IPS-NIHi11 (cell line): ENCODE measurements around the gene KCND3.

Experiments
- DNase-seq: peaks from one replicate; pipeline ENCODE4 v3.0.0; 2012; ENCODE audit warnings: mixed read lengths, low spot score

The KCND3 gene

GRCh38 chr1:111846842-111847241 is 142.6 kb downstream of the KCND3 start:
- no peak for DNase-seq

- DNase-seq, result no peak
Observed at GRCh38 chr1:111843177-111843576, 146.3 kb downstream of the KCND3 start.

GRCh38 chr1:111842411-111842810 is 147.1 kb downstream of the KCND3 start:
- no peak for DNase-seq

DNA sequence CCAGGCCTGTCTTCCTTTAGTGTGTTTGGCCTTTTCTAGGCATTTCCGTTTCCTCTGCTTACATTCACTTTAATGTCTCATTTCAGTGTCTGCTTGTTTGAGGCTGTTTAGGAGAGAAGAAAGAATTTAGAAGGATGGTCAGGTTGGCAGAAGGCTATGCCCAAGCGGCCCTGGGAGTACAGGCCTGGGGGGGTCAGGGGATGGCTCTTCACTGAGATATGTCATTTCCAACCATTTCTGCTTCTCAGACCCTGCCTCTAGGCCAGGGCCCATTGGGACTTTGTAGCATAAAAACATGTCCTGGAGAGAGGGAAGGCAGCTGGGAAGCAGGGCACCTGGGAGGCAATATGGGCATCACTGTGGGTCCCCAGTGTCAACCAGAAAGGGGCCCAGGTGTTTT is 147.7 kb downstream of the KCND3 start:
- no peak for DNase-seq

GRCh38 chr1:111841189-111841588 is 148.3 kb downstream of the KCND3 start:
- DNase-seq, result no peak

DNA sequence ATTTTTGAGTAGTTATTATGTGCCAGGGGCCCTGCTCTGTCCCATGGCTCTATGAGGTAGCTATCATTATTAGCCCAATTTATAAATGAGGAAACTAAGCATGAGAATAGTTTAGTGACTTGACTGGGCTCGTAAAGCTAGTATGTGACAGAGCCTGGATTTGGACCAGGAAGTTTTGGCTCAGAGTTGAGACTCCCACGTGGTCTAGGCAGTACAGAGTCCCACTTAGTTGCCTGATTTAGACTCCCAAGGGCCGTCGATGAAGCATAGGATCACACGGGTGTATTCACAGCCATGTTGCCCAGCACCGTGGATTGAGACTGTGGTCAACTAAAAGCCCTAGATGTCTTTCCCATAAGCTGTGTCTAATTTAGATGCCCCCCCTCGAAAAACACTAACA is 152.1 kb downstream of the KCND3 start:
- no peak for DNase-seq

DNA sequence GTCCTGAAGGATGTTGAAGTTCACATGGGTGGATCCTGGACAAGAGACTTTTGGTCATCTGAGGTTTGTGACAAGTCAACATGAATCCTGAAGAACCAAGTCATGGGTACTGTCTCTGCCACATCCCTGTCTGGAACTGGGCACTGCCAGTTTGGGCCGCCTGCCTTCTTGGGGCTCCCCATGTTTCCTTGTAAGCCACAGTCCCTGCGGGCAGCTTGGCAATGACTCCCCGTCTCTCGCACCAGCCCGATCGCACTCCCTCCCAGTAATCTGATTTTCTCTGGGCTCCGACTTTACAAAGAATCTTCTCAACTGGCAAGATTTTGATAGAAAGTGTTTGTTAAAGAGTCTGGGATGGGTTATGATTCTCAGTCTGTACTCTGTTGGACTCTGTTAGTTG is 153.4 kb downstream of the KCND3 start:
- DNase-seq, result no peak

GRCh38 chr1:111835514-111835913 is 154.0 kb downstream of the KCND3 start:
- no peak for DNase-seq

DNA sequence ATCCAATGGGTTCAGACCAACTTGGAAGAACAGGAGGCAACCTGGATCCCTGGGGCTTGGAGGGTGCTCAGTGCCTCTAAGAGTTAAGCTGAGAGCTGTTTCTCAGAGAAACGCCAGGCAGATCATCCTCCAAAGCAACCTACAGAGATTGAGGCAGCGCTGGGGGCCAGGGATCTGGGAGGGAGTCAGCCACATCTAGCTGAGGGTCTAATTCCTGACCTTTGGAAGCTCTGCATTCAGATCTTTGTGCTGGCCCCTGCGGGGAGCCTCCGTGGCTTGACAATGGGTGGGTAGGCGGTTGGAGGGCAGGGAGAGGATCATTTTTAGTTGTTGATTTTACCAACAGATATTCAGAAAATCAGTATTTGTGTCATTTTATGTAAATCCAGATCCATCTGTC is 154.5 kb downstream of the KCND3 start:
- no peak for DNase-seq

DNA sequence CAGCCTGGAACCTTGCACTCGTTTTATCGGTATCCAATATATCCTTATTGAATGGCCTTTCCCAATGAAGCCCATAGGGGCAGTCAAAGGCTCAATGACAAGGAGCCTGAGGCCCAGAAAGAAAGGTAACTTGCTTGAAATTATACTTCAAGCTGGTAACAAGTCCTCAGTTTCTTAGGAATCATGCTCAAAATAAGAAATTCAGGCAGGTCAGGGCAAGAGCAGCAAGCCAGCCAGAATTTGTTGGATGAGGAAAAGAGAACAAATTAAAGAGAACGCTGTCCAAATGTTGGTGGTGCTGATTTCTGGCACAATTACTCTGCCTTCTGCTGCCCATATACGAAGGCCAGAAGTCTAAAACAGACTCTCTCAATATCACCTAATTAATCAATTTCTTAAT is 156.1 kb downstream of the KCND3 start:
- DNase-seq, result peak; percentile 68

- no peak for DNase-seq
Observed at GRCh38 chr1:111832521-111833155, 156.8 kb downstream of the KCND3 start.

DNA sequence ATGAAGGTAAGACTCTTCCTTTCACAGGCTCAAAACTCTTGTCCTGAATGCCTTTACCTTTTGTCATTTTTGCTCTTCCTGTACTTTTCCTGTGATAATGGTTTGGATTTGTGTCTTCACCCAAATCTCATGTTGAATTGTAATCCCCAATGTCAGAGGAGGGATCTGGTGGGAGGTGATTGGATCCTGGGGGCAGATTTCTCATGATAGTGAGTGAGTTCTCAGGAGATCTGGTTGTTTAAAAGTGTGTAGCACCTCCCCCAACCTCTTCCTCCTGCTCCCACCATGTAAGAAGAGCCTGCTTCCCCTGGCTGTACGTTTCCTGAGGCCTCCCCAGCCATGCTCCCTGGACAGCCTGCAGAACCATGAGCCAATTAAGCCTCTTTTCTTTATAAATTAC is 158.3 kb downstream of the KCND3 start:
- DNase-seq, result no peak

DNA sequence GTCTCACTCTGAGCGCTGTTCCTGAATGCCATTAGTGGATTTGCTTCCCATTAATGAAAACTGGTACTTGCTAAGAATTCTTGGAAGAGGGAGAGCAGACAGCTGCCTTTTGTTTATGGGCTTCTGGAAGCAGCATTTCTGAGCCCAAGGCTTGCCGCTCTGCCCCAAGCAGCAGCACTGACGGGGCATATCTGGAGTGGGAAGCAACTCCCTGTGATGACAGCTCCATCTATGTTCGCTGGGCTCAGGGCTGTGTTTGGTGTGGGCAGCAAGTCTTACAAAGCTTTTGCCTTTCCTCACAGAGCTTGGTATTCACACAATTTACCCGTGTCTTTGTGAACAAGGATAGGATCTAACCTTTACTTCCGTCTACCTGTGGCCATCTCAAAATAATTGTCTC is 161.5 kb downstream of the KCND3 start:
- DNase-seq, result no peak

GRCh38 chr1:111826278-111826677 is 163.2 kb downstream of the KCND3 start:
- no peak for DNase-seq

DNA sequence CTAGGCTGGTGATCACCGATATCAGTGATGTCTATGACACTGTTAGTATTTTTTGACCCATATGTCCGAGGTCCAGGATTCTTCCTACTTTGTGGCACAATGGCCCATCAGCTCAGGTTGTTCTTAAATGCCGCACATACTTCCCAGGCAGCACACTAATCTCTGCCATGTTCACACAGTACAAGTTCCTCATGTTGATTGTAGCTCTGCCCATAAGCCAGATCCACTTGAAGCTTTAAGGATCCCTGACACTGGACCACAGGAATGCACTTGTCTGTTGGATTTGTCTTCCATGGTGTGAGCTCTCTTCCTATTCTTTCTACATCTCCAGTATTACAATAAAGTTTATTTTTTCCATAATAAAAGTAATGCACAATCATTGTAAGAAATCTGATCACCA is 164.3 kb downstream of the KCND3 start:
- DNase-seq, result no peak

DNA sequence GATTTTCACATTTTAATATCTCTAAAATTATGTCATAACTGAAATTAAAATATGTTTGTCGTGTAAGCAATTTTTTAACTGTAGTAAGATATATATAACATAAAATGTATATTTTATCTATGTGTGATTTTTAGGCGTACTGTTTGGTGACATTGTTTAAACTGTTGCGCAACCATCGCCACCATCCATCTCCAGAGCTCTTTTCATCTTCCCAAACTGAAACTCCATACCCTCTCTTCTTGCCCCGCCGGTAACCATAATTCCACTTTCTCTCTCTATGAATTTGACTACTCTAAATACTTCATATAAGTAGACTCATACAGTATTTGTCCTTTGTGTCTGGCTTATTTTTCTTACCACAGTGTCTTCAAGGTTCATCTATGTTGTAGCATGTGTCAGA is 167.3 kb downstream of the KCND3 start:
- DNase-seq, result no peak

- no peak for DNase-seq
Observed at GRCh38 chr1:111821121-111821745, 168.2 kb downstream of the KCND3 start.

- DNase-seq, result no peak
Observed at GRCh38 chr1:111819566-111820263, 169.8 kb downstream of the KCND3 start.

DNA sequence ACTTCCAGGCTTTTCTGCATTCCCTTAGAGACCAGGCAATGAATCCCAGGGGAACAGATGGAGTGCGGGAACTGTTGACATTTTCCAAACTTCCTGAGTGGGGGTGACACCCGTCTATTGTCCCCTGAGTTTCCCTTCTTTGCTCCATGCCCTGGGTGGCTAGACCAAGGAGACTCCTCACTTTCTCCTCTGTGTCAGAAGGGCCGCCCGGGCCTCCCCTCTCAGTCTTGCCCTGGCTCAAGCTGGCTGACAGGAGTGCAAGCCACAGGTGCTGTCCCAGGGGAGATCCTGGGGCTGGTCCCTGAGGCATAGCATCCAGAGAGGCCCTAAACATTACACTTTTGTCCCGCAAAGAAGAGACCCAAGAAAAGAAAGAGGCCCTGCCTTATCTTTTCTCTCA is 170.9 kb downstream of the KCND3 start:
- DNase-seq, result no peak

DNA sequence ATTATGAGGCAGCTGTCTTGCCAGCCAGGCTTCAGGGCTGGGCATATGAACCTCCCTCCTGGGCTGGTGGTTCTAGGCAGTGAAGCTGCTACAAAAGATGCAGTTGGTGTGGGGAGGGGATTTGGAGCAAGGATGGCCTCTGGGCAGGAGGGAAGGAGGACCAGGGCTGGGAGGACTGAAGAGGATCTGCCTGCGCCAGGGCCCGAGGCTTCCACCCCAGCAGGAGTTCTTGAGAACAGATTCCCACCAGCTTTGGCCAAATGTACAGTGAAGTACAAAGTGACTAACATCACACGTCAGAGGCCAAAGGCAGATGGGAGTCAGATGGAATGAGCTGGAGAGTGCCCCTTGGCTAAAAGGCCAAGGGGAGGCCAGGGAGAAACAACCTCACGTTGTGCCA is 171.4 kb downstream of the KCND3 start:
- no peak for DNase-seq

DNA sequence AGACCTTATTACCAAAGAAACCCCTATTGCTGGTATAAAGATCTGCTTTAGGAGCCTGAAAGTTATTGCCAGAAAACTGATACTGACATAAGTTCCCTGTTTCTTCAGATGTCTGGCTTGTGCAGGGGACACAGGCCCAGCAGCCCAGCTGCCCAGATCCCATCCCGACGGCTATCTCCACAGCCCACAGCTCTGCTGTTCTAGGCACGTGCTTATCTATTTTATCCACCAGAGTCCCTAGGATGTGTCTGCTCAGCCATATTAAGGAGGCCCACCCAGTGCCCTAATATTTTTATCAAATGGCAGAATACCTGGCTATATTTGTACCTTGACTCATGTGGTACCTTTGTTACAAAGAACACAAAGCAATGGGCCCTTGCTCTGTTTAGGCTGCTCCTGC is 174.8 kb downstream of the KCND3 start:
- no peak for DNase-seq

DNA sequence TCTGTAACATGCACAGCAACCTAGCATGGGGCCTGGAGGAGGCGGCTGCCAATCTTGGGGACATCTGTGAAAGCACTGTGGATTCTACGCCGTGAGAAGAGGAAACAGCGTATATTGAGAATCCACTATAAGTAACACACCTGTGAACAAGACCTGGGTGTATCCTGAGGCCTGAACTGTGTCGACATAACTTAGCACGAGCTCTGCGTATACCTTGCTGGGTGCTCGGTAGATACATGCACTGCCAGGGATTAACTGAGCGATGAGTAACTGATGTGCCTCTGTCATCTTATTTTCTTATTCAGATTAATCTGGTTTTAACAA is 175.2 kb downstream of the KCND3 start:
- no peak for DNase-seq

- no peak for DNase-seq
Observed at GRCh38 chr1:111813440-111814304, 175.8 kb downstream of the KCND3 start.
